TTC549 (cell line): ENCODE data around the gene PARN.

ENCODE experiments used
- FAIRE-seq: peaks from 2 replicates; lab custom pipeline; 2012; peaks lifted over from hg19 to GRCh38; lab: Jason Lieb, UNC

PARN gene

DNA sequence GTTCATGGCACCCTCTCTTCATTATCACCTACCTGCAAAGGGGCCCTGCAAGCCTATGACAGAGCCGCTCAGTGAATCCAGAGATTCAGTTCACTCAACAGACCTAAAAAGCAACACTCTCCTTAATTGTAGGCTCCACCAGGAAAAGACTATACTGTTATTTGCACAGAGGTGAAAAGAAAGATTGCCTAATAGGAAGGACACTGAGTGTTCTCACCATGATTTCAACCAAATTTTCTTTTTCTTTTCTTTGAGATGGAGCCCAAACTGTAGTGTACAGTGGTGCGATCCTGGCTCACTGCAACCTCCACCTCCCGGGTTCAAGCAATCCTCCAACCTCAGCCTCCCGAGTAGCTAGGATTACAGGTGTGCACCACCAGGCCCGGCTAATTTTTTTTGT, 104.5 kb downstream of the PARN start:
- no peak for FAIRE-seq

DNA sequence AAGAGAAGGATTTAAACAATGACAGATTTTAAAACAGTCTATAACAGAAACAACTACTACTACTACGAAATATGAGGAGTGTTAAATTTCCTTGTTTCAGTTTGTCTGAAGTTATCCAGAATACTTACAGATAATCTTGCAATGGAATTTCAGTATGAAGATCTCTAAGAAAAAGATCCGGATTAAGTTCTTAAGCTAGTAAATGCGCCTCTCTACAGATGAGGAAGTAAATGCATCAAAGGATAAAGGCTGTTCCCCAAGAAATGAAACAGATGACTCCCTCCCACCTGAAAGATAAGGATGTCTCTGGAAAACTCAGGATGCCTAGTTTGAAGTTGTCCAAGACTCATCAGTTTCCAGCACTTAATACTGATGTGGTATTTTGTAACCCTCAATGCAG, 105.1 kb downstream of the PARN start:
- FAIRE-seq = no peak

DNA sequence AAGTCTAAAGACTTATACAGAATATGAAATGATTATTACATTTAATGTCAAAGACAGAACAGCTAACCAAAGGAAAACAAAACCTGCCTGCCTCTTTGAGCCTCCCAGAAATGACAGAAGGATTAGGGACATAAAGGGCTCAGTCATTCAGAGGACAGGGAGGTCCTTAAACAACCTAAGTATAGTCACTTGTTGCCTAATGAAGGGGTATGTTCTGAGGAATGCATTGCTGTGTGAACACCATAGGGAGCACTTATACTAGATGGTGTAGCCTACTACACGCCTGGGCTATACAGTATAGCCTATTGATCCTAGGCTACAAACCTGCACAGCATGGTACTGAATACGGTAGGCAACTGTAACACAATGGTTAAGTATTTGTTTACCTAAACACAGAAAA, 106.4 kb downstream of the PARN start:
- FAIRE-seq = no peak

DNA sequence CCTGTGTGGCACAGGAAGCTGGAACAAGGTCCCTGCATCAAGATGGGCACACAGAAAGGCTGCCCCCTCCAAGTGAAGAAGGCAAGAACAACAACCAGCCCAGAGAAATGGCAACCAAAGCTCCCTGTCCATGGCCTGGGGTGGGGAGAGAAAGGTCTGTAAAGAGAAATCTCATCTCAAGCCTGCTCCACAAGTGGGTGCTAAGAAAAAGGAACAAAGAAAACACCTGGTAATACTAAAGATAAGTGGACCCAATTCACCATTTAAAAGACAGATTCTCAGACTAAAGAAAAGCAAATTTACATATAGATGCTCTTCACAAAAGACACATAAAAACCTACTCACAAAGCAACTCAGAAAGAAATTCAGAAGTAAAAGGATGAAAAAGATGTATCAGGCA, 107.4 kb downstream of the PARN start:
- no peak for FAIRE-seq

DNA sequence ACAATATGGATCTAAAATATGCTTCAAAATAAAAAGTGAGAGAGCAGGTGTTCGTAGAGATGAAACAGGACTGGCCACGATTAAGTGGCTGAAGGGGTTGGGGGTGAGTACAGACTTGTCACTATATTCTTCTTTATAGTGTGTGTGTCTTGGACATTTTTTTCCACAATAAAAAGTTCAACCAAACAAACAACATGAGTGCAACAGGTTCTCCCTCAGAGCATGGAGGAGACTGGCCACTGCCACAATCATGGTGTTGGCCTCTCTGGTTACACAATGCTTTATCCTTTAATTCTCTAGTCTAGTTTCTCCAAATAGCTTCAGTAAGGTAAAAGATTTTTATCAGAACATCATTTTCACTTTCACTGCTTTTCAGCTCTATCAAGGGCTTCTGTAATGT, 109.3 kb downstream of the PARN start:
- FAIRE-seq = no peak

DNA sequence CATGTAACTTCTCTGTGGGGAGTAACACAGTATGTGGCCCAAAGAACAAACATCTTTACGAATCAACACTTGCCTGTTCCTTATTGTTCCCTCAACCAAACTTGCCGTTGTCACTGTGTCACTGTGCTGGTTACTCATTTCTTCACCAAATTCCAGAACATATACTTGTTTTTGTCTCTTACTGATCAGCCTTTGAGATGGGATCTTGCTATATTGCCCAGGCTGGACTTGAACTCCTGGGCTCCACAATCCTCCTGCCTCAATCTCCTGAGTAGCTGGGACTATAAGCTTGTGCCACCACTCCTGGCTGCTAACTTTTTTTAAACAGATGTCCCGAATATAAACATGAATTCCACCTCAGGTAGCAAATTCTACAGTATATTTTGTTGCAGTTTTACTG, 115.1 kb downstream of the PARN start:
- no peak for FAIRE-seq

DNA sequence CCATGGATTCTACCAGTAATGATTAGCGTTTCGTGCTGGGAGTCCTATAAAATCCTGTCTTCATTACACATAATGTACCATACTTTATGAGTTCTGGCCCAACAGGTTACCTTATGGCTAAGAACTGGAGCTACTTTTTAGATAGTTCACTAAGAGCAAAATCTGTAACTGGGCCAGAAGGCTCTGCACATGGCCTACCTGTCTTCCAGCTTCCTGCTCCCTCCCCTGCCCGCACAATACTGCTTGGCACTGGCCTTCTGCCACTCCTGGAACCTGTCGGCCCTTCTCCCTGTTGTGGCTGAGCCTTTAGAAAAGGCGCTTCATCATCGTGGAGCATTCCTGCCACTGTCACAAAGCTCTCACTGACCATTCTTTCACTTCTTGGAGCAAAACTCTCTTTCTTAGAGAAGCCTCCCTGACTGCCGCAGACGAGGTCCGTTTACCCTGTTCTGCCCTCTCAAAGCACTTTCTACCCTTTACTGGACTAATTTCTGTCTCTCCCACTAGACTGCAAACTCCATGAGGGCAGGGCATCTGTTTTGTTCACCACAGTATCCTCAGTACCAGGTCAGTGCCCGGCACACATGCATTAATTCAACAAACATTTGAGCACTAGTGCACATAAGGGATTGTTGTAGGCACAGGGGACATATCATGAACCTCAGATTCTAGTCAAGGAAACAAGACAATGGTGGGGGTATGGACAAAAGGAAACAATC, 116.5 kb downstream of the PARN start:
- FAIRE-seq = no peak

DNA sequence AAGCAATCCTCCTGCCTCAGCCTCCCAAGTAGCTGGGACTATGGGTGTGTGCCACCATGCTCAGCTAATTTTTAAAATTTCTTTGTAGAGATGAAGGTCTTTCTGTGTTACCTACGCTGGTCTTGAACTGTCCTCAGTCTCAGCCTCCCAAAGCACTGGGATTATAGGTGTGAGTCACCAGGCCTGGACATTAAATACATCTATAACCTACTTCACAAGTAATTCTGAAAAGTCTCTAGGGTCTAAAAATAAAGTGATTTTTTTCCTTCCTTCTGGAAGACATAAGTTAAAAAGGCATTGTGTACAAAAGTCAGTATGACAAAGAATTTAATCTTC, 118.3 kb downstream of the PARN start:
- no peak for FAIRE-seq

DNA sequence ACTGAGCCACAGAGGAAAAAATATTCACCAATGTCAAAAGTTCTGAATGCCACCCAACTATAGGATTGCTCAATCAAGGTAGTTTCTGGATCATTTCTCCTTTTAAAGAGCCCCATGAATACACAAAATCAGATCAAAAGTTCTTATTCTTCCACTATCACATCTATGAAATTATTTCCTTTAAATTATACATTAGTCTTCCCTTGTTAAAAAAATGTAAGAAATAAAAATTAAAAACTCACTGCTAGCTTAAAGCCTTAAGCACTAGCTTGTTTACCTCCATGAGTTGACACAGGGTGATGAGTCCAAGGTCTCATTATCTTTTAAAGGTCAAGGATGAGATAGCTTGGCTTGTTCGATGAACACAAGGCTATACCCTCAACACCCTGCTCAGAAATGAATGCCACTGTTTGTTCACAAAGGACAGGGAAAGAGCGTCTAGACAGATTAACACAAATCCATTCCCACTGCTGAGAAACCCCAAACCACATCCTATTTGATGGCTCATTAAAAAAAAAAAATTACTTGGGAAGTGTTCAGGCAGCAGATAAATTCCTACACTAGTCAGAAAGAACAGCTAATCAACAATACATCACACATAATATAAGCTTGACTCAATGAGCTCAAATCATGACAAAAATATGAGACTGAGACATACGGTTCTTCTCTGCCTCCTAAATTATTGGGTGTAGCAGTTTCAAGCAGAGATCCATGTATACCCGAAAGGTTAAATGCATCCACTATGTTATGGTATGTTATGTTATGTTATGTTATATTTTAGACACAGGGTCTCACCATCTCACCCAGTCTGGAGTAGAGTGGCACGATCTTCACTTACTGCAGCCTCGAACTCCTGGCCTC, 118.9 kb downstream of the PARN start:
- no peak for FAIRE-seq

DNA sequence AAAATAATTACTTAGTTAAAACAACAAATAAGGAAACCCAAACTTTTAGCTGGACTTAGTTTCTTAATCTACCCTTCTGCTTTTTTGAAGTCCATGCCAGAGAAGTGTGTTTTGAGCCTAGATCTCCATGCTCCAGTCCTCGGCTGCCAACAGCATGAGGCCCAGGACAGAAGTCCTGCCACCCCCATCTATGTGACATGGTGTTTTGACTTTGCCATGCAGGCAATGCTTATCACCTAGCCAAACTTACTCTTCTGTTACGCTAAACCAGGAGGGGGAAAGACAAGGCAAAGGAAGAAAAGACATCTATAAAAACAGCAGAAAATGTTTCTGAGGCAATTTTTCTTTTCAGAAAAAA, 119.5 kb downstream of the PARN start:
- no peak for FAIRE-seq

DNA sequence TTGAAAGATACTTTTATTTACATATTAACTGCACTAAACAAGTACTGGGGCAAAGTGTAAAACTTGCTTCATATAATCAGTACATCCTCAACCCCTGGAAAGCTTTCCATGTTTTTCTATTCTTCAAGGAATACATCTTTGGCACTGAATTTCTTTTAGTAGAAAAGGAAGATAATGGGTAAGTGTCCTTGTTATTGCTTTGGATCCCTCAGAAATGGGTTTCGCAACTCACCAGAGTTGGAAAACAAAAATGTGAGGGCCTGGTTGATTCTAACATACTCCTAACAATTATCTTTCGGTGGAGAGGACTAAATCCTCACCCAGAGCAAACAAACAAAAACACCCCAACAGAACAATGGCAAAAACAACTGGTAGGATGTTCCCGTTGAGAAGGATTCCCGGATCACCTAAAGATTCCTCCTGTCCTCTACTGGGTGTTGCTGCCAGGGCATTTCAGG, 120.4 kb downstream of the PARN start:
- no peak for FAIRE-seq

DNA sequence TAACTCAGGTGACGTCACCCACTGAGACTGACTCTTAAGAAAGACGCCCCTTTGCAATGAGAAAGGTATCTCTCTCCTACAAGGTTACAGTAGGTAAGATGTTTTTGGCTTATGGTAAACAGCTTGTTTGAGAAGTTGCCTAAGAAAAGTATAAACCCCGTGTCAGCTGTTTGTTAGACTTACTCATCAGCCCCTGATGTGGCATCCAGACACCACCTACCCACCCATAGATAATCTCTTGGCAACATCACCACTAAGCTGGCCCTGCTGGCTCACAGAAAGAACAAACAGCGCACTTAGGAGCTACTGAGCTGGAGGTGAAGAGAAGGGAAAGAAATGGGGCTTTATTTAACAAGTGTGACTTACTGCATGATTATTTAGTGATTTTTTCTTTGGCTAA, 121.0 kb downstream of the PARN start:
- no peak for FAIRE-seq

DNA sequence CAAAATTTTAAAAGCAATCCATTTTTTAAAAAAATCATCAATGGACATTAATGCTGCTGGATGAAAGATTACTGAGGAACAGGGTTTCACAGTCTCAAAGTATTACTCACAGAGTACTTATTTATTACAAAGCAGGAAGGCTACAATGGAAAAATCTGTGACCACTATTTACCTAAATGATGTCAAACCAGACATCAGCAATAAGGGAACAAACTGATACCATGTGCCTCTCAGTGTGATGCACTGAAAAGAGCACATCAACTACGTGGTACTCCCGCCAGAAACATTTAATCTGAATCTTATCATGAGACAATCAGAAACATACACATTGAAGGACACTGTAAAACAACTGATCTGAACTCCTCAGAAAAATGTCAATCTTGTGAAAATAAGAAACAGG, 124.2 kb downstream of the PARN start:
- FAIRE-seq = no peak

DNA sequence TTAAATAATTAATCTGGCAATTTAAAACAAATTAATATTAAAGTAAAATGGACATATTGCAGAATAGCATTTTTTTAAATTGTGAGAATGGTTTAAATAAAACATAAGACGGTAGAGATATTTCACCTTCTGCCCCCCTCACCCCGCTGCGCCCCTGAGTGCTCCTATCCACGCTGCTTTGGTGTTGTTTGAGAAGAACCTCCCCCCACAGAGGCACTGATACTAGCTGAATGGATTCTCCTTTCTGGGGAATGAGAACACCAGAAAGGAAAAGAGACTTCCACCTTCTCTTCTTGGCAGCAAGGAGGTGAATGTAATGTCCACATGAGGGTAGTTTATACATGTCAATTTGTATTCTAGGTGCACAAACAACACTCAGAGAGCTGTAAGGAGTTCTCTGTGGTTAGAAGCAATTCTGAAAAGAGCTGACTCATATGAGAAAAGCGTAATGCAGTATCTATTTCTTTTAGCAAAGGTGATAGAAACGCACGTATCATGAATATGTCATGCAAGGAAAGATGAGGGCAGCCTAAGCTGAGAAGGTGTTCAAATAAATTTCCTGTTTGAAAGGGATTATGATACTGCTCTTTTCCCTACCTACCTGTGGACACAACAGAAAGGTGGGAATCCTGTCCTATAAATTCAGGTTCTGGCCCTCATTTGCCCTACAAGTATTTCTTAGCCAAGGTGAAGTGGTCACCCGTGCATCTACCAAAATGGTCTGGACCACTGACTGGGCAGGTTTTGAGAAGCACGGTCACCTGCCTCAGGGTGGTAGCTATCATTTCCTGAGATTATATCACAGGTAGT, 126.9 kb downstream of the PARN start:
- no peak for FAIRE-seq

DNA sequence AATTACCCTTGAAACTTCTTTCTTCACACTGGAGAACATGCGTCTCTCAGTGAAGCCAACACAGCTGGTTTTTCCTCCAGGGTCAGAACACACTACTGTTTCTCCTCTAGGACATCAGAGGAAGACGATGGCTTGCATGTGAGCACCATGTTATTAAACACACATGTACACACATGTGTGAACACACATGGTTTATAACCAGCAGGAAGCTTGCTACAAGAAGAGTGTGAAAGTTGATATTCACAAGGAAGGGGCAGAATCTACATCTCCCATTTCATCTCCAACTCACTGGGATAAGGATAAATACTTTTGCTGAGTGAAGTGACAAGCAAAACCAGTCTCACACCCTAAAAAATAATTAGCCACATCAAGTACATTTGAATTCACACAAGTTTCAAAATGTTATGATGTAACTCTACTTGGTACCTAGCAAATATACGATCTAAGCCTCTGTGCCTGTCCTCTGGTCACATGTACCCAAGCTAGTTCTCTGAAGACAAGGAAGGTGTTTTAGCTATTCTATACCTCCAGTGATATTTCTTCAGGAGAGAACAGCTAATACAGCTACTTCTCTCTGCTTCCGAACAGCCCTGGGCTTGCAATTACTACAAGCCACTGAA, 127.7 kb downstream of the PARN start:
- no peak for FAIRE-seq

DNA sequence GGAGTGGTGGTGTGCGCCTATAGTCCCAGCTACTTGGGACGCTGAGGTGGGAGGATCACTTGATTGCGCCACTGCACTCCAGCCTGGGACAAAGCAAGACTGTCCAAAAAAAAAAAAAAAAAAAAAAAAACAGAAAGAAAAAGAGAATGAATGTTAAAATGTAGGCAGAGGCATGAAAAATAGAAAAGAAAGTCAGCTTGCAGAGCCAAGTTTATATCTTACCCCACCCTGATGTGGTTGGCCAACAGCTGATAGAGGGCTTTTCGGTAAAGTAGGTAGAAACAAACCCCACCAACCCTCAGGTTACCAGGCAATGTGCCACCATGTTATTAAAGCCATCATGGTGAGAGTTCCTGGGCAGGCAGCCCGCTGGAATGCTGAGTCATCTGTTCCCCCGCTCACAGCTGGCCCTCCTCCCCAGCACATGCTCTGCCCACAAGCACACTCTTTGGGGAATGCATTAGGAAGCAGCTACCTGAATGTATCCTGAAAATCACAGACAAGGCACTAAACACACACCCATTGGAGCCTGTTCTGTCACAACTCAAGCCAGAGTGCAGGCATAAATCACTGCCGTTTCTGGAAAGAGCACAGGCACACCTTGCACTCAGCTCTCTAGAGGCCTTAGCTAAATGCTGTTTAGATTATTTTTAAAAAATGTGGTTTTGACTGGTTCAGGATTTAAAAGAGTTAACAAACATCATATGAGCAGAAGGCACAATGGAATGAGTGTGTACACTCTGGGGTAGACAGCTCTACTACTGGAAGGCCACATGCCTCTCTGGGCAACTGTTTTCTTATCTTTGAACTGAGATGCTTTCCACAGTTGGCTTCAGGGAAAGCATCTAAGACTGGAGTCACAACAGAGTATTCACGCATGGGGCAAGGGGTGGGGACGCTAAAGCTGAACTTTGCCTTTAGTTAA, 128.5 kb downstream of the PARN start:
- no peak for FAIRE-seq

DNA sequence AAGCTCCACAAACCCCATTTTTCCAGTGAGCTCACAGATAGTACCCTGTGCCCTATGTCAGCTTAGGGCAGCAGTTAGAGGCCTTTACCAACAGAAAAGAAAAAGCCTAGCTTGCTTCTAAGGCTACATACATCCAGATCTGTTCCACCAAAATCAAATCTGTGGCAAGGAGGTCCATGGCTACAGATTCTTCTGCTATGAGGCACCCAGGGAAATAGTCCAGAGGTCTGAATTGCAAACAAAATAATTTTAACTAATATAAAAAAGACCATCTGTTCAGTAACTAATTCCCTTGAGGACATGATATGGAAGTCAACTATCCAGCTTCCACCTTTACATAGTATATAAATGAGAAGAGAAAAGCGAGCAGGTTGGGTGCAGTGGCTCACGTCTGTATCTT, 129.3 kb downstream of the PARN start:
- no peak for FAIRE-seq

DNA sequence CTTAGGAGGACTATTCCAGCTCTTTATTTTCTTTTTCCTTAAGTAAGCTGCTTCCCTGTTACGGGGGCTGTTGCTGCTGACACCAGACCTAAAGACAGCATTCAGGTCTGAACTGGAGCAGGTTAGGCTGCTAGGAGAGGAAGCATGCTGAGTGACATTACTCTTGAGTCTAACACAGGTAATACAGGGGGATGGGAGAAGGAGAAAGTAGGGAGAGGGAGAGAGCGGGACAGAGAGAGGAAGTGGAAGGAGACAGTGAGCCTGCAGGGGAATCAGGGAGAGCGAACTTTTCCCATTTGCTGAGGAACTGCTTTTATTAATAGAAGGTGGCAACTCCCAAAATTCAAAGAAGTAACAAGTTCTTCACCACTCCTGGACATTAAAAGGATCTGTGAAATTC, 130.9 kb downstream of the PARN start:
- no peak for FAIRE-seq

DNA sequence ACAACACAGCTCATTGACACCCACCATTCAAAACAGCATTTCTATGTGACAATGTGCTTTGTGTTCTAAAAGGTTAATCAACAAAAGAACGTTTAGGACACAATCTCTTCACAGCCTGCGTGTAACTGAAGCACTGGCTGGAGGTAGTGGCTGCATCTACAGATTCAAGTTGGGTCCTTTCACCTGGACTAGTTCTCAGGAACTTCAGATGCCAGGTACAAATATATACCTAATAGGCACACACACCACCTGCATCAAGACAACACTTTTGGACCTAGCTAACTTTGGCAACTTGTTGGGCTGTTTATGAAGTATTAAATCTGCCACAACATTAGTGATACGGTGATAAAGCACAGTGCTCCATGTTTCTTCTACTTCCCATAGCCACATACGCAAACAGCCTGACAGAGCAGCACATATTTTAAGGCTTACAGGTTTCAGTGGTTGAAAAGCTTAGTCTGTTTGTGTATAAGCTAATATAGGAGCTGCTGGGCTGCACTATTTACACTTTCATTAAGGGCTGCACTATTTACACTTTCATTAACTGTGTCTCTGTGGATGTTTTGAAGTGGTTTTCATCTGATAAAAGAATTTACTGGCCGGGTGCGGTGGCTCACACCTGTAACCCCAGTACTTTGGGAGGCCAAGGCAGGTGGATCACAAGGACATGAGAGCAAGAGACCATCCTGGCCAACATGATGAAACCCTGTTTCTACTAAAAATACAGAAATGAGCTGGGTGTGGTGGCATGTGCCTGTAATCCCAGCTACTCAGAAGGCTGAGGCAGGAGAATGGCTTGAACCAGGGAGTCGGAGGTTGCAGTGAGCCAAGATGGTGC, 132.6 kb downstream of the PARN start:
- FAIRE-seq = no peak

DNA sequence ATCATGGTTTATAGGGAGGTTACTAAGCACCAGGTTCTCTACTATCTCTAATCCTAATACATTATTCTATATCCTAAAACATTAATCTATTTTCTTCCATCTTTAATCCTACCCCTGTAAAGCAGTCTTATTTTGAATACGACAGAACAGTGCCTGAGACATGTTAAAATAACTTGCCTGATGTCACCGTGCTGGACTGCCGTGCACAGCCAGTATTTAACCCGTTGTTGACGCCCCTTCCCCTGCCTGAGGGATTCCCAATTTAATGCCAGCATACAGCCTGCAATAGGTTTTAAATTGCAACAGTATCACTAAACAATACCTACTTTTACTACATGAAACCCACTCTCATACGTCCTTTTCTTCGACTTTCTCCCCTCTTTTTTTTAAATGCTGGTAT, 133.3 kb downstream of the PARN start:
- no peak for FAIRE-seq
